Amygdala (tissue), 56 donors: ENCODE data around the gene BLTP3B.

Source experiments
- DNase-seq, 56 donors: peaks; one replicate each; lab custom pipeline; 2025; lab: John Stamatoyannopoulos, UW

BLTP3B gene

DNA sequence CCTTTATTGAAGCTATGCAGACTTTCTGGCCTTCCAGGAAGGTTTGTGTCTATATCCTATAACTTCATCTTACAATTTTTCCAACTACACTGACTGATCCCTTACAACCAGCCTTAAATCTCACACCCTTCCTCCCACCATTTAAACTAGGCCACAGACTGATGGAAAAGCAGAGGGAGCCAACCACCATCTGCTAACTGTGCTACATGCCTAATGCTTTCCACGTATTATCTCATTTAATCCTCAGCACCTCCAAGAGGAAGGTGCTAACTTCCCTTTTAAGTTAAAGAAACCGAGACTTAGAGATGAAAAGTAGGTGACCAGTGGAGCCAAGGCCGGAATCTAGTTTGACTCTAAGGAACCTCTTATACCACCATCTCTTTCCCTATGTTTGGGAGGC lies 22.7 kb upstream of the BLTP3B start:
- DNase-seq = no peak

DNA sequence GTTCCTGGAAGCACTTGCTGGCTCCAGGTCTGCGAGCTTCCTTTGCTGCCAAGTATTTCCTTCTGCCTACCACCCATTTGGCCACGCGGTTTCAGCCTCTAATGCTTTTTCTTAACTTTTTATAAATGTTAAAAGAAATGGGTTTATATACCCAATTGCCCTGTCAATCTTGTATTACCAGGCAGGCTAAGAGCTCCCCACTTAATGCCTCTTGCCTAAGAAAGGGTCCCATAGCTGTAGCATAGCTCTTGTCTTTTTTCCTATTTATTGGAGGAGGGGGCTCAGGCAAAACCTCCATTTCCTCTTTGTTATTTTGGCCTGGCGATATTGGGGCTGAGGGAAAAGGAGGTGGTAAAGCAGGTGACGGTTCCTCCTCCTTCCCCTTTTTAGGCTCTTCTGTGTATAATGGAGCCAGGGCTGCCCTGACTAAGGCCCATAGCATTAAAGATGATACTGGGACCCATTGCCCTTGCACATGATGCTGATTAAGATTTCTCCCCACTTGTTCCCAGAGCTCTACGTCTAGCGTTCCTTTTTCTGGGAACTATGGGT lies 21.6 kb upstream of the BLTP3B start:
- no peak for DNase-seq

DNA sequence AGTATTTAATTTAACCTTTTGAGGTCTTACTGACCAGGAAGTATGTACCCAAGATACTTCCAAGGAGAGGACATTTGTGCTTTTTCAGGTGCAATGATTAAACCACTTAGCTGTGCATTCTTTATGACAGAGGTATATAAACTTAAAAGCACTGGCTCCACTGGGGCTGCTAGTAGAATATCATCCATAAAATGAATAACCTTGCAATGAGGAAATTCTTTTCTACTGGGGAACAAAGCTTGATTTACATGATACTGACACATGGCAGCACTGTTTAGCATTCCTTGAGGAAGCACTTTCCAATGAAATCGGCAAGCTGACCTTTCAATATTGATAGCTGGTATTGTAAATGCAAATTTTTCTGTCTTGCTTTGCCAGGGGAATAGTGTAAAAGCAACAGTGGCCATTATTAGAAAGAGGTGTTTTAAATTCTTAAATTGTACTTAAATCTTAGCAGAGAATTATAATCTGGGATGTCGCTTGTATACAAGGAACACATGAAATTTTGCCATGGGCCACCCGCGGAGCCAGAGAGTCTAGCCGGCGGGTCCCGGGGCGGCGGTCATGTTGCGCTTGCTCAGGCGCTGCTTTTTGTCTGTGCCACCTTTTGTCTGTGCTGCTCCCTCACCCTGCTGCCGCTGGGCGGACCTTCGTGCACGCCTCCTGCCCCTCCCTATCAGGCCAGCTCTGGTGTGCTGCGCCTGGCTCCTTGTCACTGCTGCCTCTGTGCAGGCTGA lies 20.9 kb upstream of the BLTP3B start:
- peak in 46 of 56 donors; percentile 14 to 80 (median 52) for DNase-seq

DNA sequence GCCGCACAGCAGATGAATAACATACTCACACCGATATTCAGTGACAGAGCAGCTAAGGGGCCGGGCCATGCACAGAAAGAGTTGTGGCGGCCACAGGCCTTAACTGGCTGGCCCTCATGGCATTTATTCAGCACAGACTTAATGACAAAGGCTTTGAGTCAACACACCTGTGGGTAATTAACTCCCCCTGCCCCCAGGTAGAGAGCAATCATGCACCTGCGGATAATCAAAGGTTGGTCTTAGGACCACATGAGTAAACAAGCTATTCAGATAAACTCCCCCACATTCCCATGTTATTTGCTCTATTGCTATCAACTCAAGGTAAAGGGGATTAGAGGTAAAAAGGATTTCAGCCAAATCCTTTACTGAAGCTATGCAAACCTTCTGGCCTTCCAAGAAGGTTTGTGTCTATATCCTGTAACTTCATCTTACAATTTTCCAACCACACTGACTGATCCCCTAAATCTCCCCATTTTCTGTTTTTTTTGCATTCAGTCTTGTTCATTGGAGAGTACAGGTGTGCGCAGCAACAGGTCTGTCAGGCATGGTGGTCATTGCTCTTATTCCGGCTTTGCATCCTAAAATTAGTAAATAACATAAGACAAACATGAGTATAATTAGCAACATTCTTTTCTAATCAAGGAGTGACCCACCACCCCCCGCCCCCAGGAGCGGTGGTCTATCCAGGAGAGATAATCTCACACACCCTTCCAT lies 16.9 kb upstream of the BLTP3B start:
- DNase-seq = no peak

DNA sequence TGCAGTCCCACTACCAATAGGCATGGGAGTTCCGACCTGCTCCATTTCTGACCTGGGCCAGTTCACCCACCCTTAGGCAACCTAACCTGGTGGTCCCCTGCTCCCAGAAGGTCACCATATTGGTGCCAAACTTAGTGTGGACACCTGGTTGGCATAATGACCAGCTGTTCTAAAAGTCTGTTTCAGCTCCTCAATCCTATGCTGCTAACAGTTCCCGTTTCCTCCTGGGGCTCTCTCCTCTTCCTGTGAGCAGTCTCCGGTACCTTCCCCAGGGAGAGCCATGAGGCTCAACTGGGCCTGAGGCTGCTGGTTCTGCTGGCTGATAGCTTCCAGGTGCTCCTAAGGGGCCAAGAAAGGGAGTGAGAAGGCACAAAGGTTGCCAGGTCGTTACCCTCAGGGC lies 15.9 kb upstream of the BLTP3B start:
- no peak for DNase-seq

DNA sequence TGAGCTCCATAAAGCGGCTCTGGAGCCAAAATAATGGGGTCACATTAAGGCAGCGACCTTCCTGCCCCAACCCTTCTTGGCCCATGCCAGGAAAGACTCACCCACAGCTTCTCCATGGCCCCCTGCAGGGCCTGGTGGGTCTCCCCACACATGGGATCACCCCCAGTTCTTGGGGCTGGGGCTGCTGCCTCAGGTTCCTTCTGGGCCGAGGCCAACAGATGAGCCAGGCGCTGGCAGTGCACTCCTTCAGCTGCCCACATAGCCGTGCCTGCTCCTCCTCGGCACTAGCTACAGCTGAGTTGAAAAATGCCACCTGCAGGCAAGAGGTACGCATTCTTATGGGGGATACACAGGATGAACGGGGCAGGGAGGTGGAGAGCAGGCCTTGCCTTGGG lies 14.8 kb upstream of the BLTP3B start:
- no peak for DNase-seq

DNA sequence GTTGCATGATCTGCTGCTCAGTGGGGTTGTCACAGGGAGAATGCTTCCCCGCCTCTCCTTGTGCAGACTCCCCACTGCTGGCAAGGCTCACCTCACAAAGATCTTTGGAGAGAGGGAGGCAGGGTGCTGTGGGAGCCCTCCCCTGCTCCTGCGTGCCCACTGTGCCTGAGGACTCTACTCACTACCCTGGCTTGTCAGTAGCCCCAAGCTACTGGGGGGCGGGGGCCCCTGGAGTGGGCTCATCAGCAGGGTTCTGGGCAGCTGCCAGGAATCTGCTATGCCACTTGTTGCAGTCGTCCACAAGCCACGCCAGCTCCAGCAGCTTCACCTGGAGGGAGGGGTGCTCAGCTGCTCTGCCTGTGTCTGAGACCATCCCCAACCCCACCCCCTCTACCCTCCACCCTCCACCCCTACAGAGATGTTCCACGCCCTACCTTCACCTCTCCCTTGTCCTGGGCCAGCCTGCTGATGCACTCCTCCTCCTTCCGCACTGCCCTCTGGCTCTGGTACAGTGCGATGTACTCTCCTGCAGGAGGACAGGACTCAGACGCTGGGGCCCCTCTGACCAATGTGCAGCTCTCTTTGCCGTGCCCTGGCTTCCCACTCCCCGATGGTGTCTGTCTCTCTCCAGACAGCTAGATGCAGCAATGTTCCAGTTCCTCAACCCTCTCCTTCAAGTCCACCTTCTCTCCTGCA lies 14.2 kb upstream of the BLTP3B start:
- DNase-seq = no peak

DNA sequence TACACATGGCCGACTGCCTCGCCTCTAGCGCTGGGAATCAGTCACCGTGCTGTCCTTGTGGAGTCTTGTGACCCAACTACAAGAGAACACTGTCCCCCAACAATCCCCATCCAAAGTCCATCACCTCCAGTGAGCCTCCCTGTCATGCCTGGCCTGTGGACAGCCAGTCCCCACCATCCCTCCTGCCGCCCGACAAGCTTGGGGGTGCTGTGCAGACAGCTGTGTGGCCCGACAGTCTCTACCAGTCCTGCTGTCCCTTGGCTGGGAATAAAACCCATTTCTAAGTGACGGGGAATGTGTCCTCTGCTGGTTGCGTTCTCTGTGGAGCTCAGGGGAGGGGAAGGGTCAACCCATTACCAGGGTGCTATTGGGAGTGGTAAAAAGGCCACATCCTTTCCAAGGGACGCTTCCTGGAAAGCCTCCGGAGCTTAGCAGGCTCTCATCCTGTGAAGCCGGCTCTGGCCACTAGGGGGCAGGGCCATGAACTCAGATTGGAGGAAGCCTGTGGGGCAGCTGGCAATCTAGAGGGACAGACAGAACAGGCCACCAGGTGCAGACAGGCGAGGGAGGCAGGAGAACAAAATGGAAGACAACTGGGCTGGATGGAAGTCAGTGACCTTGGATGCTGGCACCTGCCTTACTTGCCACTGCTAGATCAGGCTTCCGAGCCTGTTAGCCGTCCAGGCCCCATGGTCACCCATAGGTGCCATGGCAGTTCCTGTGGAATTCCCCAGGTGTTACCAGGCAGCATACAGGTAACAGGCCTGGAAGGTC lies 12.0 kb upstream of the BLTP3B start:
- peak in 21 of 56 donors; percentile 3 to 58 (median 11) for DNase-seq

DNA sequence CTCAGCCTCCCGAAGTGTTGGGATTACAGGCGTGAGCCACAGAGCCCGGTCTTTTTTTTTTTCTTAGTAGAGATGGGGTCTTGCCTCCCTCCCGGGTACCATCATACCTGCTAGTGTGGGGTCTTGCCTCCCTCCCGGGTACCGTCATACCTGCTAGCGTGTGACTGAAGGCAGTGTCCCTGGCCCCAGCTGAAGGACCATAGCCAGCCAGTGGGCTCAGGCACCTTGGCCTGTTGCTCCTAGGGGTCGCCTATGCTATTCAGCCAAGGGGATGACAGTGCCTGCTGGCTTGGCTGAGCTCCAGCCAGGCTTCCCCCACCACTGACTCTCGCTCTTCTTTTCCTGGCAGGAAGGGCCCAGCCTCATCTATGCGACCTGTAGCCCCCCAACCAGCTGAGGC lies 10.5 kb upstream of the BLTP3B start:
- no peak for DNase-seq

DNA sequence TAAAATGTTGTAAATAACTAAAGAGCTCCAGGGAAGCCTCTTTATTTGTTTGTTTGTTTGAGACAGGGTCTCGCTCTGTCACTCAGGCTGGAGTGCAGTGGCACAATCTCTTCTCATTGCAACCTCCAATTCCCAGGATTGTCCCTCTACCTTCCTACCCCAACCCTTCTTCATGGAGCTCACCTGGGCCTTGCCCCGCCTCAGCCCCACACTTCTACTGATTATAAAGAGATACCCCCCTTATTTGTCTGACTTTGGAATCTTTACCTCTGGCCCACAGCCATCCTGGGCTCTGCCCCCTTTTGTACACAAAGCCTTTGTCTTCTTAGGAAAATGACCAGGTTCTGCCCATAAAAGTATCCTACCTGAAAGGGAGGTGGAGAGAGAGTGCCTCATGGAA lies 9.1 kb upstream of the BLTP3B start:
- DNase-seq = no peak

DNA sequence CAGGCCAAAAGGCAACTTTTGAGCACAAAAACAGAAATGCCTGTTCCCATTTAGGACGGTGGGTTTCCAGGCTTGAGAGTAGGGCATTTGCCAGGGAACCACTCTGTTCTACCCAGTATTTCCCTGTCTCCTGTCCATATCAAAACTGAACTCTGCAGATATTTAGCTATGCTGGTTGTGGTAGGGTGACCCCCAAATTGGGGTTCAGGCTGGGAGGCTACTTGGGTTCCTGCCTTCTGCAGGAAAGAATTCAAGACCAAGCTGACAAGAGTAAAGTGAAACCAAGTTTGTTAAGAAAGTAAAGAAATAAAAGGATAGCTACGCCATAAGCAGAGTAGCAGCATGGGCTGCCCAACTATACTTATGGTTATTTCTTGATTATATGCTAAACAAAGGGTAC lies 3.6 kb upstream of the BLTP3B start:
- no peak for DNase-seq

DNA sequence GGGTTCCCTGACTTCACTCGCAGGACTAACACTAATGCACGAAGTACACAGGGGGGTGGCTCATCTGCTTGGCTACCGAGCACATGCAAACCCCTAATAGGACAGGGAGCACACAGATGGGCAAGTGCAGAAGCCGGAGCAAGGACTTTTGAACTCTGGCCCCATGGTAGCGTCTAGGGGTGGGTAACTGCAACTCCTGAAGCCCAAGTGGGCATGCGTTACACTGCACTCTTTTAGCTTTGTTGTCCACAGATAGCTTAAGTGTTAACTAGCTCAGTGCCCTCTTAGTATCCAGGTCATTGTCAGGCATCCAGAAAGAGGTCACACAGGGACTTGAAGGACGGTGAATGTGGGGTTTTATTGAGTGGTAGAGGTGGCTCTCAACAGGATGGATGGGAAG lies 3.0 kb upstream of the BLTP3B start:
- DNase-seq = no peak

DNA sequence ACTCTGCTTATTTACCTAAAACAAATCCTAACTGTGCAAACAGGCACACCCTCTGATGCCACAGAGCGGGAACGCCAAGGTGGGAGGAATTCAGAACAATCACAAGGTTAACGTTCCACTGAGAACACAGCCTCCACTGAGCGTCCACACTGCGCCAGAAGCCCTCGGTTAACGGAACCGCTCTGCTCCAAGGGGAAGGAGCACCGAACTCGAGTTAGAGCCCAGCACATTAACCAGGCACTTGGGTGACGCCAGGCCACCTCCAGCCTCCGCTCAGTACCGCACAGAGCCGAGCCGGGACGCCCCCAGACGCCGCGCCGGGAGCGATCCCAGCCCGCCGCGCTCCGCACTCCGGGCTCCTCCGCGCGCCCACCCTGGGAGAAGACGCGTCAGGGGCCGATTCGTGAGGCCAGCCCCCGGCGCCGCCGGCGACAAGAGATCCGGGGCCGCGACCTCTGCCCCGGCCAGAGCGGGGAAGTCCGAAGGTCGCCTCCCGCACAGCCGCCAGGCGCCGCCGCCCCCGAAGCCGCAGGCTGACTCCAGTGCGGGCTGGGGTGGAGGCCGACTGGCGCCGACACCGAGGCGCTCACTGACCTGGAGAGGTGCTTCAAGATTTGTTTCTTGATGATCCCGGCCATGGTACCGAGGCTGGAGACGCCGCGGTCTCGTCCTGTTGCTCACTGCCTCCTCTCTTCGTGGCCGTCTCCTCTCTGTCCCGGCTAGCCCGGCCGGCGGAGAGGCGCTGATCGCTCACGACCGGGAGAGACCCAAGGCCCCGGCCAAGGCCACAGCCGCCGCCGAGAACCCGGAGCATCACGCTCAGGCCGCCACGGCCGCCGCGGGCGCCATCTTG lies 450 bp downstream of the BLTP3B start:
- peak in 39 of 56 donors; percentile 12 to 75 (median 52) for DNase-seq

DNA sequence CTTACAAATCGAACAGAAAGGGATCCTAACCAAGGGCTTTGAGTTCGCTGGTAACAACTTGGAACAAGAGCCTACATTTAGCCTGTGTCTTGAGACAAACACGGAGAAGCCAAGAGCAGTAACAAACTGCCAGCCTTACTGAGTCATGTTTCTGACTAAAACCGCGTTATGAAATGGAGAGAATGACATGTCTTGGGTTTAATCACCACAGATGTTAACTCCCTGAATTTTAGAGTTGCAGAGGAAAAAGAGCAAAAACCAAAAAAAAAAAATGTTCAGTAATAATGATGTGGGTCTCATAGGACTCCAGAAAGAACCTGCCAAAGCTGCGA lies 1.0 kb downstream of the BLTP3B start:
- DNase-seq = peak in 3 of 56 donors; percentile 12 to 31 (median 22)

DNA sequence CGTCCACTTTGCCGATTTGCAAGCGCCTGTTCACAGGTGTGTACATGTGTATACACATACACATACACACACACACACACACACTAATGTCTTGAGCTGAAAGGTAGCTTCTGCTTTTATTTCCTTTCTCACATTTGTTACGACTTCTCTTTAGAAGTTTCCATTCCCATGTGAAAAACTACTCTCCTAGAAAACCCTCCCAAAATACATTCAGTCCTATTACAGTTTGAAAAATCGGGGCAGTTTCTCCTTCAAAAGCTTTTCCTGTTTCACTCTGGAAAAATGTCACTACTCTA lies 3.9 kb downstream of the BLTP3B start:
- DNase-seq = no peak

DNA sequence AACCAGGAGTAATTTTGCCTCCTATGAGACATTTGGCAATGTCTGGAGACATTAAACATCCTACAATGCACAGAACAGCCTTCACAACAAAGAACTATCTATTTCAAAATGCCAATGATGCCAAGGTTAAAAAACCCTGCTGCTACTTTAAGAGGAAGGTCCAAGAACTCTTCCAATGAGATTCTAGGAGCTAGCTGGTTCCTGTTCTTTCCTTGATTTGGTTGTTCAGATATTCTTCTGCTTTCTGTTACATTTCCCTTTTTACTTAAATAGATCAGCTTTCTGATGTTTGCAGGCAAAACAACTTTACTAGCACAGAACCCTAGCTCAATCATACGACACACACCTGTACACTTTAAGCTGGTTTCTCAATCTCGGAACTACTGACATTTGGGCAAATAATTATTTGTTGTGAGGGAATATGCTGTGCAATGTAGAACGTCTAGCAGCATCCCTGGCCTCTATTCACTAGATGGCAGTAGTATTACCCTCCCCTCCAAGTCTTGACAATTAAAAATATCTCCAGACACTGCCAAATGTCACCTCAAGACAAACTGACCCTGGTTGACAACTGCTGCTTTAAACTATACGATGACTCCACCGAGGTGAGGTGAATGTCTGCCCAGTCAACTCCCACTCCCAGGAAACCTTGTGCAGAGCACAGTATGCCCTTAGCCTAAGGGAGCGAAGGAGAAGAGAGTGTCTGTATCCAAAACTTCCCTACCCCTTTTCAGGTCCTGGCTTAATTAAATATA lies 4.4 kb downstream of the BLTP3B start:
- peak in 8 of 56 donors; percentile 6 to 43 (median 10) for DNase-seq

DNA sequence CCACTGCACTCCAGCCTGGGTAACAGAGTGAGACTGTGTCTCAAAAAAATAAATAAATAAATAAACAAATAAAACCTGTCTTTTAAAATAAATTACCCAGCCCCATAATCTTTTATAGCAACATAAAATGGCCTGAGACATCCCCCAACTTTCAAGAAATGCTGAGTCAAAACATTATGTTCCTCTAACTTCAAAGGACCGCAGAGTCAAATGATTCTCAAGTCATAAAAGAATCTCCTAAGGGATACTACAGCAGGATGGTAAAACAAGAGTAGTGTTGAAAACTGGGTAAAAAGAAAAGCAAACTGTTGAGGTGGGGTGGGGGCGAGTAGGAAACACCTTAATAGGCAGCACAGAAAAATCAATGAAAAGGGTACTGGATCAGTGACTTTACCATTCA lies 9.5 kb downstream of the BLTP3B start:
- DNase-seq = no peak

DNA sequence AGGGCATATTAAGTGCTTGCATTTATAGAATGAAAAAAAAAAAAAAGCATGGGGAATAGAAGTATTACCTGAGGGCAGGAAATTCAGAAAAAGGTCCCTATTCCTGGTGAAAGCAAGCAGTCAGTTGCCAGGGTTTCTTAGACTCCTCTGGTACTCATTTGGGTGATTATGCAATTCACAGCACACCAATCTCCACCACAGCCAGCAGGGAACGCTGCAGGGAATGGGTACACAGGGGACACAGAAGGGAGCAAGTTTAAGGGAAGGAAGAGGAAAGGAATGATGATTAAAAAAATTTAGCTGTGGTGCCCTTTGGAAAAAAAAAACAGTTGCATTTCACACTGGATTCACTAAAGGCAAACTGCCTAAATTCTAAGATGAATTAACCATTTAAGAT lies 14.2 kb downstream of the BLTP3B start:
- DNase-seq = peak in 15 of 56 donors; percentile 1 to 27 (median 5)
